Fibroblast of lung (primary cell): Measurements from ENCODE around the gene ALDH1L2. TPM values are rescaled to one million over a fixed set of nuclear protein-coding genes. Genes with fewer than 3 reads are reported as not detected.
A peak's percentile ranks its signal among the peaks of the same experiment; 100 is the strongest.

Source experiments
- DNase-seq, 2 donors: peaks; one replicate each; pipeline versions ENCODE4 v3.0.0 to v3.0.0-alpha.2; 2010; ENCODE audit warnings: low read depth in 2 of 2
- H2AFZ ChIP-seq: 2 replicates; pipeline ENCODE4 v1.5.1; 2012; ENCODE audit warnings: low read length, control low read depth, inconsistent platforms
- H3K27ac ChIP-seq: 2 replicates; pipeline ENCODE4 v1.5.1; 2011; ENCODE audit warnings: low read length, control low read depth; ENCODE audit not compliant: insufficient read depth
- H3K27me3 ChIP-seq: 2 replicates; pipeline ENCODE4 v1.5.1; 2011; ENCODE audit warnings: mild to moderate bottlenecking, low read length; ENCODE audit not compliant: control insufficient read depth, insufficient read depth
- H3K36me3 ChIP-seq: 2 replicates; pipeline ENCODE4 v1.5.1; 2011; ENCODE audit warnings: low read length; ENCODE audit not compliant: control insufficient read depth, insufficient read depth
- H3K4me1 ChIP-seq: 2 replicates; pipeline ENCODE4 v1.5.1; 2011; ENCODE audit warnings: low read length; ENCODE audit not compliant: control insufficient read depth, insufficient read depth; ENCODE audit errors: extremely low read depth
- H3K4me2 ChIP-seq: 2 replicates; pipeline ENCODE4 v1.5.1; 2011; ENCODE audit warnings: low read length, control low read depth; ENCODE audit not compliant: insufficient read depth; ENCODE audit errors: extremely low read depth
- H3K4me3 ChIP-seq, 4 experiments: fragments of 200-600 bp in 1 of 4; sonication (generic) in 1 of 4; replicated peaks in 1 of 4; 2 replicates each; pipeline ENCODE4 v1.5.1; 2011 to 2016; ENCODE audit warnings: low read length in 4 of 4, low read depth in 3 of 4, mild to moderate bottlenecking in 3 of 4, control low read depth in 2 of 4, inconsistent platforms in 1 of 4, mixed read lengths in 1 of 4; ENCODE audit not compliant: insufficient read depth in 1 of 4; ENCODE audit errors: control extremely low read depth in 1 of 4
- H3K79me2 ChIP-seq: 2 replicates; pipeline ENCODE4 v1.5.1; 2012; ENCODE audit warnings: mild to moderate bottlenecking, low read length, inconsistent platforms; ENCODE audit not compliant: control insufficient read depth, insufficient read depth
- H3K9ac ChIP-seq: 2 replicates; pipeline ENCODE4 v1.5.1; 2011; ENCODE audit warnings: mild to moderate bottlenecking, low read length, control low read depth; ENCODE audit not compliant: insufficient read depth
- H3K9me3 ChIP-seq: 2 replicates; pipeline ENCODE4 v1.5.1; 2012; ENCODE audit warnings: low read depth, low read length; ENCODE audit not compliant: control insufficient read depth, insufficient read depth
- H4K20me1 ChIP-seq: 2 replicates; pipeline ENCODE4 v1.5.1; 2011; ENCODE audit warnings: low read length; ENCODE audit not compliant: control insufficient read depth, insufficient read depth; ENCODE audit errors: extremely low read depth
- EZH2 ChIP-seq: IDR thresholded peaks from 2 replicates; pipeline ENCODE4 v1.5.1; 2012; ENCODE audit warnings: low read length, control low read depth, mild to moderate bottlenecking; ENCODE audit errors: missing control alignments
- polyA plus RNA-seq, 2 donors: library from polyadenylated mRNA; depleted of rRNA in 1 of 2; stranded (reverse) in 1 of 2; unstranded in 1 of 2; fragments of >200 nt; gene quantifications; 2 replicates each; pipeline ENCODE4 v1.2.1, GENCODE V29; 2011 to 2012; ENCODE audit warnings: missing spikeins in 1 of 2
- total RNA-seq: library from RNA; depleted of rRNA; stranded (reverse); fragments of >200 nt; gene quantifications from 2 replicates; pipeline ENCODE4 v1.2.1, GENCODE V29; 2014
- TF ChIP-seq, protein P1 (sequence below), 2 donors: IDR thresholded peaks in 1 of 2; conservative IDR thresholded peaks in 1 of 2; 1 replicate in 1 of 2; 2 replicates in 1 of 2; pipeline ENCODE4 v1.5.1; 2011 to 2012; ENCODE audit warnings: low read length in 2 of 2, control low read depth in 1 of 2, inconsistent platforms in 1 of 2, low read depth in 1 of 2, mild to moderate bottlenecking in 1 of 2

ALDH1L2 gene
- total and polyA plus RNA-seq, 2 donors (not counting 1 experiment from before 2014, with no cell fraction given), result 59.1 to 88.2 TPM

DNA sequence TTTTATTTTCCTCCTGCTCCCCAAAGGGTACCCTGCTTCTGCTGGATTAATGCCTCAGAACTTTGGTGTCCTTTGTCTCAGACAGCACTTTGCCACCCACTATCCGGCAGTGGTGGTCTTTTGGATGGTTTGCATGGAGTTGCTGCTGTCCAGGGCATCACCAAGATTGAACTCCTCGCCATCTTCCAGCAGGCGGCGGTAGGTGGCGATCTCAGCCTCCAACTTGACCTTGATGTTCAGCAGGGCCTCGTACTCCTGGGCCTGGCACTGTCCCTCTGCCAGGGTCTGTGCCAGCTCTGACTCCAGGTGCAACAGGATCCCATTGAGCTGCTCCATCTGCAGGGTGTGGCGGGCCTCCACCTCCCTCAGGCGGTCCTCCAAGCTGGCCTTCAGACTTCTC lies 107.6 kb downstream of the ALDH1L2 start:
- no peak overlapping the region for H3K27ac ChIP-seq
- H3K36me3 ChIP-seq, result no peaks in the 10 kb centered on the region
- H3K9ac ChIP-seq, result no peak overlapping the region
- no peak for DNase-seq
- no peaks in the 10 kb centered on the region for H4K20me1 ChIP-seq
- TF ChIP-seq, protein P1, sequence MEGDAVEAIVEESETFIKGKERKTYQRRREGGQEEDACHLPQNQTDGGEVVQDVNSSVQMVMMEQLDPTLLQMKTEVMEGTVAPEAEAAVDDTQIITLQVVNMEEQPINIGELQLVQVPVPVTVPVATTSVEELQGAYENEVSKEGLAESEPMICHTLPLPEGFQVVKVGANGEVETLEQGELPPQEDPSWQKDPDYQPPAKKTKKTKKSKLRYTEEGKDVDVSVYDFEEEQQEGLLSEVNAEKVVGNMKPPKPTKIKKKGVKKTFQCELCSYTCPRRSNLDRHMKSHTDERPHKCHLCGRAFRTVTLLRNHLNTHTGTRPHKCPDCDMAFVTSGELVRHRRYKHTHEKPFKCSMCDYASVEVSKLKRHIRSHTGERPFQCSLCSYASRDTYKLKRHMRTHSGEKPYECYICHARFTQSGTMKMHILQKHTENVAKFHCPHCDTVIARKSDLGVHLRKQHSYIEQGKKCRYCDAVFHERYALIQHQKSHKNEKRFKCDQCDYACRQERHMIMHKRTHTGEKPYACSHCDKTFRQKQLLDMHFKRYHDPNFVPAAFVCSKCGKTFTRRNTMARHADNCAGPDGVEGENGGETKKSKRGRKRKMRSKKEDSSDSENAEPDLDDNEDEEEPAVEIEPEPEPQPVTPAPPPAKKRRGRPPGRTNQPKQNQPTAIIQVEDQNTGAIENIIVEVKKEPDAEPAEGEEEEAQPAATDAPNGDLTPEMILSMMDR (conservative IDR thresholded peaks at IDR 0.05 in 1 of 2, IDR thresholded peaks at IDR 0.05 in 1 of 2; ENCODE audit: low read depth in 1 of 2, low read length in 2 of 2), result no peak
- TF ChIP-seq EZH2, result no peak
- no peak overlapping the region for H2AFZ ChIP-seq
- H3K79me2 ChIP-seq, result no peaks in the 10 kb centered on the region
- H3K27me3 ChIP-seq, result no peaks in the 10 kb centered on the region
- H3K4me1 ChIP-seq, result no peaks in the 10 kb centered on the region
- no peak overlapping the region for H3K4me2 ChIP-seq
- no peaks in the 10 kb centered on the region for H3K9me3 ChIP-seq
- H3K4me3 ChIP-seq, result no peak overlapping the region

DNA sequence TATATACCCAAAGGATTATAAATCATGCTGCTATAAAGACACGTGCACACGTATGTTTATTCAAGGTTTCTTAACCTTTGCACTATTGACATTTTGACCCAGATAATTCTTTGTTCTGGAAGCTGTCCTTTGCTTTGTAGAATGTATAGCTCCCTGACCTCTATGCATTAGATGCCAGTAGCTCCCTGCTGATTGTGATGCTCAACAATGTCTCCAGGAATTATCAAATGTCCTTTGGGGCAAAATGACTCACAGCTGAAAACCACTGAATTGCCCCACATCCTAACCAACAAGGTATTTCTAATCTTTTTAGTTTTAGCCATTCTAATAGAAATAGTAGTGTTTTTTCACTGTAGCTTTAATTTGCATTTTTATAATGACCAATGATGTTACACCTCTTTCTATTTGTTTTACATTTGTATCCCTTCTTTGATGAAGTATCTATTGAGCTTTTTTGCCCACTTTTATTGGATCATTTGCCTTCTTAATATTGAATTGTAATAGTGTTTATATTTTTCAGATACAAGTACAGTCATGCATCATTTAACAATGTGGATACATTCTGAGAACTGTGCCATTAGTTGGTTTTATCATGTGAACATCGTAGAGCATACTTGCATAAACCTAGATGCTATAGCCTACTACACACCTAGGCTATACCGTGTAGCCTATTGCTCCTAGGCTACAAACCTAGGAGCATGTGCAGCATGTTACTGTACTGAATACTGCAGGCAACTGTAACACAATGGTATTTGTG lies 108.5 kb downstream of the ALDH1L2 start:
- no peaks in the 10 kb centered on the region for H3K4me1 ChIP-seq

DNA sequence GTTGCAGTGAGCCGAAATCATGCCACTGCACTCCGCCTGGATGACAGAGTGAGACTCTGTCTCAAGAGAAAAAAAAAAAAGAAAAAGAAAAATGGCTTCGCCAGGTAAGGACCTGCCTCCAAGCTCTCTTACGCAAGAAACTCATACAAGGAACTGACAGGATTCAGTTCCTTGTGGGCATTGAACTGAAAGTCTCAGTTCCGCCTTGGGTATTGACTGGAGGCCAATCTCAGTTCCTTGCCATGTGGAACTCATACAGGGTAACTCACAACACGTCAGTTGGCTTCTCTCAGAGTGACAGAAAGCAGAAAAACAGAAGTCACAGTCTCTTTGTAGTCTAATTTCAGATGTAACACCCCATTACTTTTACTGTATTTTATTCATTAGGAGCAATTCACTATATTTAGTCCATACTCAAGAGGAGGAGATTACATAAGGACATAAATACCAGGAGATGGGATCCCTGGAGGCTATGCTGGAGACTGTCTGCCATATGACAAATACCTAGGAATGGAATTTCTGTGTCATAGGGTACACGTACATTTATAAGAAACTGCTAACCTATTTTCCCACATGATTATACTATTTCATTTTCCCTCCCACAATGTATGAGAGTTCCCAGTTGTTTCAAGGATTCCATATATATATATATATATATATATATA lies 109.5 kb downstream of the ALDH1L2 start:
- no peak overlapping the region for H3K9ac ChIP-seq
- H3K4me2 ChIP-seq, result no peak overlapping the region
- no peak for TF ChIP-seq EZH2
- TF ChIP-seq, protein P1 (conservative IDR thresholded peaks at IDR 0.05 in 1 of 2, IDR thresholded peaks at IDR 0.05 in 1 of 2; ENCODE audit: low read depth in 1 of 2, low read length in 2 of 2), result no peak
- H3K4me3 ChIP-seq, result no peak overlapping the region
- H2AFZ ChIP-seq, result no peak overlapping the region
- H3K36me3 ChIP-seq, result no peaks in the 10 kb centered on the region
- no peaks in the 10 kb centered on the region for H3K27me3 ChIP-seq
- H3K27ac ChIP-seq, result no peak overlapping the region
- no peaks in the 10 kb centered on the region for H3K9me3 ChIP-seq
- DNase-seq, result peak in 1 of 2 donors; percentile 52
- no peaks in the 10 kb centered on the region for H3K79me2 ChIP-seq
- H4K20me1 ChIP-seq, result no peaks in the 10 kb centered on the region
- no peaks in the 10 kb centered on the region for H3K4me1 ChIP-seq

More for the DNA sequence above, 108.5 kb downstream of the ALDH1L2 start:
- TF ChIP-seq EZH2, result no peak
- TF ChIP-seq, protein P1 (conservative IDR thresholded peaks at IDR 0.05 in 1 of 2, IDR thresholded peaks at IDR 0.05 in 1 of 2; ENCODE audit: low read depth in 1 of 2, low read length in 2 of 2), result no peak
- Histone ChIP-seq H3K9ac (no peak overlapping the region), H3K4me2 (no peak overlapping the region), H3K4me3 (no peak overlapping the region), H3K36me3 (no peaks in the 10 kb centered on the region), H3K27me3 (no peaks in the 10 kb centered on the region), H2AFZ (no peak overlapping the region), H3K79me2 (no peaks in the 10 kb centered on the region), H3K9me3 (no peaks in the 10 kb centered on the region), H4K20me1 (no peaks in the 10 kb centered on the region), H3K27ac (no peak overlapping the region)
- peak; percentile 15 to 55 for DNase-seq
